Adrenal gland (tissue), 12 donors: Measurements from ENCODE around the gene CLIC6. TPM values are rescaled to one million over a fixed set of nuclear protein-coding genes. Genes with fewer than 3 reads are reported as not detected.

ENCODE experiments used
- DNase-seq, 7 donors: peaks; one replicate each; pipeline ENCODE4 v3.0.0-alpha.2; 2019 to 2020
- H3K27ac ChIP-seq, 5 donors: fragments of 200-600 bp; sonication (generic) in 4 of 5; 1 replicate in 3 of 5; 2 replicates in 2 of 5; pipeline versions ENCODE4 v1.5.1 to v1.8.0; 2016 to 2020; ENCODE audit warnings: mild to moderate bottlenecking in 1 of 5
- H3K27me3 ChIP-seq: fragments of 200-600 bp; 2 replicates; pipeline ENCODE4 v1.8.0; 2021
- H3K36me3 ChIP-seq, 2 donors: fragments of 200-600 bp; replicated peaks in 1 of 2; 1 replicate in 1 of 2; 2 replicates in 1 of 2; pipeline versions ENCODE4 v1.5.1 to v1.8.0; 2018 to 2022
- H3K4me1 ChIP-seq, 2 donors: fragments of 200-600 bp; replicated peaks in 1 of 2; 1 replicate in 1 of 2; 2 replicates in 1 of 2; pipeline versions ENCODE4 v1.5.1 to v1.8.0; 2018 to 2021
- H3K4me3 ChIP-seq, 4 donors: fragments of 200-600 bp; sonication (generic) in 3 of 4; one replicate each; pipeline ENCODE4 v1.5.1; 2016 to 2018
- H3K9me3 ChIP-seq, 3 donors: fragments of 200-600 bp; sonication (generic) in 1 of 3; replicated peaks in 1 of 3; 1 replicate in 2 of 3; 2 replicates in 1 of 3; pipeline versions ENCODE4 v1.5.1 to v1.8.0; 2016 to 2021
- CTCF ChIP-seq, 6 experiments: fragments of 450-650 bp in 4 of 6; fragments of 200-600 bp in 2 of 6; sonication (generic) in 1 of 6; IDR thresholded peaks; 1 replicate in 5 of 6; 2 replicates in 1 of 6; pipeline versions ENCODE4 v1.5.1 to v1.8.0; 2016 to 2021; ENCODE audit warnings: antibody characterized with exemption in 6 of 6, mild to moderate bottlenecking in 2 of 6, moderate library complexity in 1 of 6
- POLR2A ChIP-seq, 2 donors: fragments of 450-650 bp; IDR thresholded peaks; one replicate each; pipeline ENCODE4 v1.6.1; 2017; ENCODE audit warnings: antibody characterized with exemption in 2 of 2, mild to moderate bottlenecking in 2 of 2, moderate library complexity in 1 of 2
- WGBS, 4 donors: extraction: QIAGEN DNeasy Blood & Tissue Kit in 2 of 4; methylation state at CpG; one replicate each; pipeline versions ENCODE4 v1.1.5 to v1.1.7; 2013 to 2017; 5-methylcytosine and 5-hydroxymethylcytosine counted together
- intact Hi-C, 2 donors: fragments of 100-400 bp; cut with DNase I; formaldehyde crosslinking; loops; one replicate each; pipeline versions ENCODE4 v1.14.1 to v1.15.0; 2022 to 2023
- polyA plus RNA-seq, 3 donors: library from polyadenylated mRNA; stranded (reverse); fragments of 200-250 nt in 2 of 3; fragments of 350-450 nt in 1 of 3; fragmentation: Illumina TruSeq in 1 of 3; extraction: RNeasy Lipid Tissue Mini Kit (QIAGEN cat#74804) in 1 of 3; gene quantifications; one replicate each; pipeline ENCODE4 v1.2.3, GENCODE V29; 2013 to 2014
- total RNA-seq, 9 donors: library from RNA; depleted of rRNA in 4 of 9; stranded (reverse); fragments of >200 nt in 4 of 9; fragments of 120-200 nt in 1 of 9; fragmentation: NEBNext Ultra II Directional in 1 of 9; extraction: Animal tissue kit (Norgen Biotek cat#: 25700) in 1 of 9; gene quantifications; one replicate each; pipeline versions ENCODE4 v1.1.0 to v1.2.4, GENCODE V29; 2013 to 2023
- donor health status: healthy with polysubstance abuse.
- donor health status: Bipolar disorder and iron deficiency.
- donor health status: DM: yes; HTN: yes; CAD: no.
- donor health status: DM: no; HTN: no; CAD: no.
- donor health status: DM: no; HTN: no; CAD: no.
- donor health status: DM: yes; HTN: yes; CAD: no.

Gene CLIC6
- total and polyA plus RNA-seq, 12 donors = 0.07 to 0.41 (median 0.24) TPM; not detected in 5

GRCh38 chr21:34724857-34725195, 56.0 kb downstream of the CLIC6 start:
- no peaks in the 10 kb centered on the region for H3K4me1 ChIP-seq
- no peak overlapping the region for H3K4me3 ChIP-seq
- DNase-seq = no peak
- H3K27ac ChIP-seq = no peak overlapping the region
- no peaks in the 10 kb centered on the region for H3K9me3 ChIP-seq
- H3K36me3 ChIP-seq = no peaks in the 10 kb centered on the region
- 76 to 87% (median 84%) methylated on average over 4 of the region's 4 CpGs for WGBS, 4 donors
- TF ChIP-seq POLR2A (IDR thresholded peaks at IDR 0.05) = no peak
- no peak for TF ChIP-seq CTCF (IDR thresholded peaks at IDR 0.05)
- H3K27me3 ChIP-seq = no peaks in the 10 kb centered on the region
- intact Hi-C loops = no loop called here

- Histone ChIP-seq H3K27ac (no peak overlapping the region), H3K27me3 (no peaks in the 10 kb centered on the region), H3K36me3 (no peaks in the 10 kb centered on the region), H3K4me1 (no peaks in the 10 kb centered on the region), H3K9me3 (no peaks in the 10 kb centered on the region), H3K4me3 (no peak overlapping the region)
- intact Hi-C loops = no loop called here
- 57 to 68% (median 61%) methylated on average over 5 of the region's 5 CpGs for WGBS, 4 donors
- DNase-seq = no peak
- TF ChIP-seq CTCF (IDR thresholded peaks at IDR 0.05) = no peak
- TF ChIP-seq POLR2A (IDR thresholded peaks at IDR 0.05) = no peak
These were observed 58.0 kb downstream of the CLIC6 start for GRCh38 chr21:34726627-34727337.

GRCh38 chr21:34728479-34728878, 59.7 kb downstream of the CLIC6 start:
- WGBS, 4 donors = 96 to 97% (median 97%) methylated on average over 3 of the region's 3 CpGs
- H3K9me3 ChIP-seq = no peaks in the 10 kb centered on the region
- intact Hi-C loops = no loop called here
- no peaks in the 10 kb centered on the region for H3K4me1 ChIP-seq
- H3K27me3 ChIP-seq = no peaks in the 10 kb centered on the region
- no peaks in the 10 kb centered on the region for H3K36me3 ChIP-seq
- TF ChIP-seq POLR2A (IDR thresholded peaks at IDR 0.05) (no peak), CTCF (IDR thresholded peaks at IDR 0.05) (no peak)
- no peak overlapping the region for H3K27ac ChIP-seq
- no peak overlapping the region for H3K4me3 ChIP-seq
- DNase-seq = no peak

GRCh38 chr21:34730194-34730593, 61.4 kb downstream of the CLIC6 start:
- no peak overlapping the region for H3K4me3 ChIP-seq
- no peaks in the 10 kb centered on the region for H3K27me3 ChIP-seq
- H3K27ac ChIP-seq = no peak overlapping the region
- intact Hi-C loops = no loop called here
- no peak for DNase-seq
- H3K4me1 ChIP-seq = no peaks in the 10 kb centered on the region
- H3K9me3 ChIP-seq = no peaks in the 10 kb centered on the region
- no peaks in the 10 kb centered on the region for H3K36me3 ChIP-seq
- no peak for TF ChIP-seq CTCF (IDR thresholded peaks at IDR 0.05)
- TF ChIP-seq POLR2A (IDR thresholded peaks at IDR 0.05) = no peak
- 90 to 91% (median 90%) methylated on average over 7 of the region's 7 CpGs for WGBS, 4 donors
